ENCODE results near the gene ARFGAP3. TPM values are rescaled to one million over a fixed set of nuclear protein-coding genes. Genes with fewer than 3 reads are reported as not detected.
A peak's percentile ranks its signal among the peaks of the same experiment; 100 is the strongest.
"Not testable (repeated sequence)": the region's sequence is repeated elsewhere in the genome, so short reads cannot be mapped to it uniquely, and the experiment has no call there.

Gene ARFGAP3
- total RNA-seq, 4 donors from 2014 or later: 36.9 to 78.6 (median 52.0) TPM

- Histone ChIP-seq H3K4me3 (no peak overlapping the region), H3K4me1 (peaks cover 0 to 65% (median 8%) of the 10 kb centered on the region in 4 donors), H3K27ac (peak overlapping the region; percentile 25 to 84 (median 75)), H3K36me3 (no peaks in the 10 kb centered on the region), H3K9me3 (no peaks in the 10 kb centered on the region), H3K27me3 (no peaks in the 10 kb centered on the region)
- DNase-seq (ENCODE audit: low spot score in 2 of 2): no peak
- TF ChIP-seq CTCF (IDR thresholded peaks at IDR 0.05) (no peak), POLR2A (IDR thresholded peaks at IDR 0.05) (no peak), EP300 (IDR thresholded peaks at IDR 0.05) (no peak)
- WGBS, 2 donors: 39 to 54% methylated on average over 11 to 12 of the region's 12 CpGs
These were observed 104.8 kb downstream of the ARFGAP3 start for GRCh38 chr22:42752230-42752746.

- not testable (repeated sequence) for H3K4me3 ChIP-seq; DNase-seq (ENCODE audit: low spot score in 2 of 2); H3K27ac ChIP-seq; H3K9me3 ChIP-seq; H3K36me3 ChIP-seq; H3K27me3 ChIP-seq
- WGBS, 2 donors: 70 to 73% methylated on average over 20 to 22 of the region's 28 CpGs
- peaks cover 0 to 59% (median 8%) of the 10 kb centered on the region in 4 donors for H3K4me1 ChIP-seq
These were observed 106.7 kb downstream of the ARFGAP3 start for GRCh38 chr22:42750421-42750820.

GRCh38 chr22:42747701-42748513 lies 109.2 kb downstream of the ARFGAP3 start:
- WGBS, 2 donors: 40 to 41% methylated on average over 14 of the region's 14 CpGs
- Histone ChIP-seq H3K27ac (peak overlapping the region in 3 of 4 donors; percentile 27 to 68 (median 52)), H3K9me3 (no peaks in the 10 kb centered on the region)

More at GRCh38 chr22:42747701-42748513, 109.2 kb downstream of the ARFGAP3 start:
- H3K4me1 ChIP-seq: peaks cover 0 to 64% (median 14%) of the 10 kb centered on the region in 4 donors
- no peaks in the 10 kb centered on the region for H3K27me3 ChIP-seq
- no peaks in the 10 kb centered on the region for H3K36me3 ChIP-seq
- TF ChIP-seq EP300 (IDR thresholded peaks at IDR 0.05): no peak
- no peak for TF ChIP-seq POLR2A (IDR thresholded peaks at IDR 0.05)
- TF ChIP-seq CTCF (IDR thresholded peaks at IDR 0.05): no peak
- no peak overlapping the region for H3K4me3 ChIP-seq
- no peak for DNase-seq (ENCODE audit: low spot score in 2 of 2)

Small RNAs within 50 kb of the gene (small RNA-seq; reads per million reads assigned to genes)
- gene RF00019: not detected

Other genes with a start within 250 kb of the ARFGAP3 start
- gene POLDIP3, start 242.4 kb downstream of the ARFGAP3 start, total RNA-seq: 10 to 100 TPM; 47.4 to 49.2 (median 48.5) TPM
- gene ATP5MGL, start 216.7 kb downstream of the ARFGAP3 start, total RNA-seq: 1 to 10 TPM in 1 of 4 donors, not detected in 3; 2.7 TPM
- 100 to 1,000 TPM; 134 to 200 (median 176) TPM for gene CYB5R3, start 207.9 kb downstream of the ARFGAP3 start, total RNA-seq
- gene A4GALT, start 136.4 kb downstream of the ARFGAP3 start, total RNA-seq: 100 to 1,000 TPM in 2 of 4 donors, 10 to 100 TPM in 2; 73.0 to 146 (median 99.0) TPM
- 10 to 100 TPM; 45.9 to 78.2 (median 59.0) TPM for gene PACSIN2, start 157.9 kb upstream of the ARFGAP3 start, total RNA-seq
- gene TTLL1, start 232.1 kb upstream of the ARFGAP3 start, total RNA-seq: 1 to 10 TPM; 1.6 to 9.8 (median 7.3) TPM

Data from tibial nerve (tissue), 4 donors.